Raji (cell line): ENCODE data around the gene GAREM1.

ENCODE experiments used
- POLR2A ChIP-seq: IDR thresholded peaks from 2 replicates; pipeline ENCODE4 v1.6.1; 2011; ENCODE audit warnings: low read depth, low read length, control low read depth; ENCODE audit not compliant: insufficient read depth

Gene GAREM1

DNA sequence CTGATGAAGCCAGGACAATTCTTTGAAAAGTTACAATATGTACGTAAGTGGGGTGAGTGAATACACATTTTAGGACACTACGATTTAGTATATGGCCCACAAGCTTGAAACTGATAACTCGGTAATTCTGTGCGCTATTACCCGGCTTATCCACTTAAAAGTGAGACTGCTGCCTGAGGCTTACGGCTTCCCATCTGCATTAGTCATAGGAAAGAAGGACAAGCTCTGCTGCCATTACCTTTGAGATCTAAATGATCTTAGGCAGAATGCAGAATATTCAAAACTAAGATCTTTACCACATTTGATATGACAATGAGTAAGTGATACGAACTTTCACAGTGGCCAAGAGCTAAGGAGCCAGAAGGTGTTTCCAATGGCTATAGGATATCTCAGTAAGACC is 133.3 kb downstream of the GAREM1 start:
- no peak for TF ChIP-seq POLR2A

DNA sequence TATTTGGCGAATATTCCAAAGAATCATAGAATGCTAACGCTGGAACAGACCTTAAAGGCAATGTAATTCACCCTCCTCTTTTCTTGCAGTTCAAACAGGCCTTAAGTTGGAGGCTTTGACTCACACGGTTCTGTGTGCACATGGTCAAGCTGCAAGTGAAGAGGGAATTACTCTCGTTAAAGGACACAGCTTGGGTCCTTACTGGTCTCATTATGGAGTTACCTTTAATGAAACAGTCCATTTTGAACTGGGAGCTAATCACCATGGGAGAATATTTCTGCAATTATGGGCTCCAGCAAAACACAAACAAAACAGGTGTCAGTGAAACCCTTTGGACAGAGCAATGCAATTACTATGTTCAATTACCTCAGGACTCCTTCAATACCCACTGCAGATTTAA is 135.5 kb downstream of the GAREM1 start:
- no peak for TF ChIP-seq POLR2A

- no peak for TF ChIP-seq POLR2A
Measured at GRCh38 chr18:32333781-32334180, 136.9 kb downstream of the GAREM1 start.

GRCh38 chr18:32332708-32333107 is 138.0 kb downstream of the GAREM1 start:
- no peak for TF ChIP-seq POLR2A

- TF ChIP-seq POLR2A = no peak
Measured at GRCh38 chr18:32328974-32329373, 141.7 kb downstream of the GAREM1 start.

- TF ChIP-seq POLR2A = no peak
Measured at GRCh38 chr18:32328379-32328778, 142.3 kb downstream of the GAREM1 start.

DNA sequence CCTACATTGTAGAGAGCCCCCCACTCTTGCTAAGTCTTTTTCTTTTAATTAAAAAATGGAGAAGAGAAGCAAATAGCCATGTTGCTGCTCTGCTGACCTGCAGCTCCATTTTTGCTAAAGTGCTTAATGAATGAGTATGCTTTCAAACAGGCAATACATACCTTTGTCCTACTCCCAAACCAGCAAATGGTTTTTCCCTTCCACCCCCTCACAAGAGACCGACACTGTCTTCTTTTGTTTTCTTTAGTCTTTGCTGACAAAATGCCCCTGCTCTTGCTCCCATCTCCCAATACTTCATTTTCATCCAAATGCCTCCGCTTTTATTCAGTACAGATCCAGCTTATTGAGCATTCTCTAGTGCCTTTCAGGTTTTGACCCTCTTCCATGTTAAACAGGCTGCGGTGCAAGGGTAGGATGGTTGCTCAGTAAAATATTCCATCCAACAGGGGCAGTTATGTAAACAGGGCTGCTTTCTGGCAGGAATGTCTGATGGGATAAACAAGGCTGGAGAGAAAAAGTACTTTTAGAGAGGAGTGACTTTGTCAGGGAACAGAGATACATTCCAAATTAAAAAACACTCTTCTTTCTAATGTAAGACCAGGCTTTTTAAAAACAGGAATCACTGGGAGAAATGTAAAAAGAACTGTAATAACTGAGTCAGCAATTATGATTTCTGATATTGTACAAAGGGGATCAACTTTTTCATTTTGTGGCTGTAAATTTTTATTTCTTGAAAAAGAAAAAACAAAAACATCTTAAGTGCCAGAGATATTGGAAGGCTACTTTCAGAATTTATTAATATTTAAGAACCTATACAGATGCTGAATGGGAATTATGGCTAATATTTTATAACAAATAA is 144.0 kb downstream of the GAREM1 start:
- no peak for TF ChIP-seq POLR2A

GRCh38 chr18:32324181-32324580 is 146.5 kb downstream of the GAREM1 start:
- no peak for TF ChIP-seq POLR2A

GRCh38 chr18:32321826-32322225 is 148.9 kb downstream of the GAREM1 start:
- TF ChIP-seq POLR2A = no peak

- no peak for TF ChIP-seq POLR2A
Measured at GRCh38 chr18:32319084-32319483, 151.6 kb downstream of the GAREM1 start.

GRCh38 chr18:32318581-32318980 is 152.1 kb downstream of the GAREM1 start:
- no peak for TF ChIP-seq POLR2A

DNA sequence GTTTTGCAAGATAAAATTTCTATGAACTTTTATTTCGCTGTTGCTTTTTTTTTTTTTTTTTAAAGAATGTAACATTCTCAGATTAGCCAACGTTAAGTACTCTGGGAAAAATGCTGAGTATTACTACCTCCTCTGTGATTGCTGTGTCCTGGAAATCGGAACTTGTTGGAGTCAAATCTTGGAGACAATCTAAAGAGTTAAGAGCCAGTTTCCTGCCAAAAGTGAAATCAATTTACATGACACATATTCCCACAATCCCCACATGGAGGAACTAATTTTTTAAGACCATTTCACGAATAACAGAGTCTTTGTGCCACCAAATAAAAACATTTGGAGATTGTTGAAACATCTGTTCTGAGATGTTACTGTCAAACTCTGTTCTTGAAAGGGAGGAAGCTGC is 153.0 kb downstream of the GAREM1 start:
- TF ChIP-seq POLR2A = no peak

DNA sequence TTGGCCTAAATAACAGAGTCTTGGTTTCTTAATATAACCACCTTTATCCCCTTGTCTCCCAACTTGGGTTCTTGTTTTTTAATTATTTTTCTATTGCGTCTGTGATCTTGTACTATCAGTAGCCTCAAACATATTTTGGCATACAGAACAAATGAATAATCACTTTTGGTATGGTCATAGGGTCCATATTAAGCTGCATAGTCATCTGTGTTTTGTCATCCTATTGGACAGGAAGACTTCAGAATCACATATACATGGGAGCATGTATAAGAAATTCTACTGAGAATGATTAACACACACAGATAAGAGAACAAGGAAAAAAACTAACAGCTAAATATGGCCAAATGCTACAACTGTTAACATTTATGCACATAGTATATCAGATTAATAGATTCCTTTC is 154.8 kb downstream of the GAREM1 start:
- no peak for TF ChIP-seq POLR2A

- TF ChIP-seq POLR2A = no peak
Measured at GRCh38 chr18:32310774-32311173, 159.9 kb downstream of the GAREM1 start.

DNA sequence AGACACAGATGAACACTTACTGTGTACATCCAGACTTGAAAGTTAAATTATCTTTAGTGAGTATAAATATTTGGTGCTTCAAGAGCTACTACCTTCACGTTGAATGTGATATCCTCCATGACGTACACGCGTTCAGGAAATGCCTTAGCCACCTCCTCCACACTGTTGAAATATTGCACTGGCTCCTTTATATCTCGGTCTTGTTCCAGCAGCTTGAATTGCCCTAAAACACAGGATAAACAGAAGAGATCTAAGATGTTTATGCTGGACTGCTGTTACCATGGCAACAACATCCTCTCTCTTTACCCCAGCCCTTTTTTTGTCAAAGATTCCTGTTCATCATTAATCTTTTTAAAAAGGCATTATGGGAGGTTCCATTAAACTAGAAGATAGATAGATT is 160.6 kb downstream of the GAREM1 start:
- TF ChIP-seq POLR2A = no peak

GRCh38 chr18:32308493-32309120 is 162.1 kb downstream of the GAREM1 start:
- no peak for TF ChIP-seq POLR2A
